GM06990 (cell line): ENCODE data around the gene CFAP210.

Experiments used
- DNase-seq: peaks from one replicate; pipeline ENCODE4 v3.0.0-alpha.2; 2011; ENCODE audit not compliant: insufficient read length; ENCODE audit errors: extremely low read depth
- H3K27me3 ChIP-seq: replicated peaks from 2 replicates; pipeline ENCODE4 v1.6.0; 2011; ENCODE audit warnings: low read length; ENCODE audit not compliant: control insufficient read depth, insufficient read depth
- H3K36me3 ChIP-seq: 2 replicates; pipeline ENCODE4 v1.5.1; 2011; ENCODE audit warnings: low read length; ENCODE audit not compliant: control insufficient read depth, insufficient read depth
- H3K4me3 ChIP-seq: replicated peaks from 2 replicates; pipeline ENCODE4 v1.5.1; 2011; ENCODE audit warnings: low read depth, mild to moderate bottlenecking, control low read depth, low read length
- CTCF ChIP-seq: IDR thresholded peaks from 2 replicates; pipeline ENCODE4 v1.5.1; 2011; ENCODE audit warnings: low read length, control low read depth, mild to moderate bottlenecking, inconsistent platforms; ENCODE audit not compliant: insufficient read depth, poor library complexity, severe bottlenecking

CFAP210 gene

GRCh38 chr2:169683054-169683424, 11.2 kb downstream of the CFAP210 start:
- Histone ChIP-seq H3K27me3 (no peaks in the 10 kb centered on the region), H3K4me3 (no peak overlapping the region), H3K36me3 (no peaks in the 10 kb centered on the region)
- no peak for DNase-seq
- TF ChIP-seq CTCF: no peak

- TF ChIP-seq CTCF: no peak
Measured at GRCh38 chr2:169676850-169677249, 17.4 kb downstream of the CFAP210 start.

GRCh38 chr2:169676357-169676756, 17.8 kb downstream of the CFAP210 start:
- TF ChIP-seq CTCF: peak; percentile 29

More at GRCh38 chr2:169676850-169677249, 17.4 kb downstream of the CFAP210 start:
- Histone ChIP-seq H3K36me3 (no peaks in the 10 kb centered on the region), H3K4me3 (no peak overlapping the region), H3K27me3 (no peaks in the 10 kb centered on the region)
- DNase-seq: no peak

GRCh38 chr2:169673921-169674320, 20.3 kb downstream of the CFAP210 start:
- Histone ChIP-seq H3K4me3 (no peak overlapping the region), H3K36me3 (no peaks in the 10 kb centered on the region), H3K27me3 (no peaks in the 10 kb centered on the region)
- no peak for TF ChIP-seq CTCF
- DNase-seq: no peak

More at GRCh38 chr2:169676357-169676756, 17.8 kb downstream of the CFAP210 start:
- Histone ChIP-seq H3K4me3 (no peak overlapping the region), H3K27me3 (no peaks in the 10 kb centered on the region), H3K36me3 (no peaks in the 10 kb centered on the region)
- DNase-seq: no peak

- Histone ChIP-seq H3K27me3 (no peaks in the 10 kb centered on the region), H3K4me3 (no peak overlapping the region), H3K36me3 (no peaks in the 10 kb centered on the region)
- DNase-seq: no peak
- no peak for TF ChIP-seq CTCF
Measured at GRCh38 chr2:169673106-169673505, 21.1 kb downstream of the CFAP210 start.

- TF ChIP-seq CTCF: no peak
- Histone ChIP-seq H3K27me3 (no peaks in the 10 kb centered on the region), H3K36me3 (no peaks in the 10 kb centered on the region), H3K4me3 (no peak overlapping the region)
- DNase-seq: no peak
Measured at GRCh38 chr2:169672406-169672805, 21.8 kb downstream of the CFAP210 start.
